ENCODE results near the gene KLHL13.

- TF ChIP-seq CTCF (IDR thresholded peaks at IDR 0.05; ENCODE audit: low read length) (no peak), EZH2 (IDR thresholded peaks at IDR 0.05; ENCODE audit: borderline replicate concordance, low read length) (no peak)
Observed at GRCh38 chrX:117969782-117970181, 146.8 kb downstream of the KLHL13 start.

Measured in OCI-LY1 (cell line).